Measurements from ENCODE around the gene RBM4.
"Not testable (repeated sequence)": the region's sequence is repeated elsewhere in the genome, so short reads cannot be mapped to it uniquely, and the experiment has no call there.

RBM4 gene

GRCh38 chr11:66629356-66629755 lies 9.1 kb upstream of the RBM4 start:
- TF ChIP-seq, protein P1, sequence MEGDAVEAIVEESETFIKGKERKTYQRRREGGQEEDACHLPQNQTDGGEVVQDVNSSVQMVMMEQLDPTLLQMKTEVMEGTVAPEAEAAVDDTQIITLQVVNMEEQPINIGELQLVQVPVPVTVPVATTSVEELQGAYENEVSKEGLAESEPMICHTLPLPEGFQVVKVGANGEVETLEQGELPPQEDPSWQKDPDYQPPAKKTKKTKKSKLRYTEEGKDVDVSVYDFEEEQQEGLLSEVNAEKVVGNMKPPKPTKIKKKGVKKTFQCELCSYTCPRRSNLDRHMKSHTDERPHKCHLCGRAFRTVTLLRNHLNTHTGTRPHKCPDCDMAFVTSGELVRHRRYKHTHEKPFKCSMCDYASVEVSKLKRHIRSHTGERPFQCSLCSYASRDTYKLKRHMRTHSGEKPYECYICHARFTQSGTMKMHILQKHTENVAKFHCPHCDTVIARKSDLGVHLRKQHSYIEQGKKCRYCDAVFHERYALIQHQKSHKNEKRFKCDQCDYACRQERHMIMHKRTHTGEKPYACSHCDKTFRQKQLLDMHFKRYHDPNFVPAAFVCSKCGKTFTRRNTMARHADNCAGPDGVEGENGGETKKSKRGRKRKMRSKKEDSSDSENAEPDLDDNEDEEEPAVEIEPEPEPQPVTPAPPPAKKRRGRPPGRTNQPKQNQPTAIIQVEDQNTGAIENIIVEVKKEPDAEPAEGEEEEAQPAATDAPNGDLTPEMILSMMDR (IDR thresholded peaks at IDR 0.05; ENCODE audit: low read length, missing control alignments): no peak

GRCh38 chr11:66631883-66632282 lies 6.6 kb upstream of the RBM4 start:
- TF ChIP-seq, protein P1 (IDR thresholded peaks at IDR 0.05; ENCODE audit: low read length, missing control alignments): no peak

More at GRCh38 chr11:66629356-66629755, 9.1 kb upstream of the RBM4 start:
- no peak for DNase-seq (ENCODE audit: low read depth)
- no peak overlapping the region for H3K4me3 ChIP-seq (replicated peaks; ENCODE audit: low read depth, low read length)

DNA sequence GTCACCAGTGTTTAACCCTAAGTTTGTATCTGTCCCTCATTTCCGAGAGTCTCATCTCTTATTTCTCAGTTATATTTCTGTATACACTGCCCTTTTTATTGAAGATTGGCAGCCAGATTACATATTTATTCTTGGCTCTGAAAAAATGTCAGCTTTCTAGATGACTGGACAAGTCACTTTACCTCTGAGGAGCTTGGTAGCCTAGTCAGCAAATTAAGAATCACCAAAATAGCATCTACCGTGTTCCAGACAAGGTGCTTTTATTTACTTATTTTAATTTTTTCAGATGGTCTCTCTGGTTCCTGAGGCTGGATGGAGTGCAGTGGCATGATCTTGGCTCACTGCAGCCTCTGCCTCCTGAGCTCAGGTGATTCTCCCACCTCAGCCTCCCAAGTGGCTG lies 5.6 kb upstream of the RBM4 start:
- no peak overlapping the region for H3K4me3 ChIP-seq (replicated peaks; ENCODE audit: low read depth, low read length)
- no peak for DNase-seq (ENCODE audit: low read depth)
- TF ChIP-seq, protein P1 (IDR thresholded peaks at IDR 0.05; ENCODE audit: low read length, missing control alignments): no peak

More at GRCh38 chr11:66631883-66632282, 6.6 kb upstream of the RBM4 start:
- H3K4me3 ChIP-seq (replicated peaks; ENCODE audit: low read depth, low read length): no peak overlapping the region
- no peak for DNase-seq (ENCODE audit: low read depth)

GRCh38 chr11:66636411-66636810 lies 2.1 kb upstream of the RBM4 start:
- DNase-seq (ENCODE audit: low read depth): no peak
- no peak overlapping the region for H3K4me3 ChIP-seq (replicated peaks; ENCODE audit: low read depth, low read length)
- TF ChIP-seq, protein P1 (IDR thresholded peaks at IDR 0.05; ENCODE audit: low read length, missing control alignments): no peak

DNA sequence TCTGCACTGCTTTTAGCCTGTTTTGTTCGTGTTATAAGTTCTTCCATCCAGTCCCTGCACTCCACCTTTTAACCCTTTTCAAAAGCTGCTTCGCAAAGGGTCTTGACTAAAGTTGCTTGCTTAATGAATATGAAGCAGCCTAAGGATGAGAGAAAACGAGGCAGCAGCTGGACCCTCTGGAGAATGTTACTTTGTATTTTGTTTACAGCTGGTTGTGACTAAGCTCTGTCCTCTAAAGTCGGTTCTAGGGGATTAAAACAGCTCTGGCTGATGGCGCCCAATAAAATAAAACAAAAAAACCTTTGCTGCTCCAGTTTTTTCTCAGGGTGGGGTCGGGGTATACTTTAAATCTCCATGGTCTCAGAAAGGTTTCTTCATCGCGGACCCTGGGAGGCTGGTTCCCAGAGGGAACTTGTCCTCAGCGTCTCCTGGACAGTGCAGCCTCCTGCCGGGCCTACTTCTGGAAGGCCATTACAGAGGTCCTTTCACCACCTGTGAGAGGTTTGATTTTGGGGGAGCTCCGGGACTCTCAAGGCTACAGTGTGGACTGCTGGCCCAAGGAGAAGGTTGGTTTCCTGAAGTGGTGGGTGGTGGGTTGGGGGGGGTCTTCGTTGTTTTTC lies 836 bp upstream of the RBM4 start:
- DNase-seq (ENCODE audit: low read depth): no peak
- H3K4me3 ChIP-seq (replicated peaks; ENCODE audit: low read depth, low read length): peak overlapping the region; percentile 94
- TF ChIP-seq, protein P1 (IDR thresholded peaks at IDR 0.05; ENCODE audit: low read length, missing control alignments): no peak

GRCh38 chr11:66639066-66639813 lies 737 bp downstream of the RBM4 start:
- TF ChIP-seq, protein P1 (IDR thresholded peaks at IDR 0.05; ENCODE audit: low read length, missing control alignments): peak; percentile 16
- DNase-seq (ENCODE audit: low read depth): peak; percentile 59
- H3K4me3 ChIP-seq (replicated peaks; ENCODE audit: low read depth, low read length): peak overlapping the region; percentile 94

- DNase-seq (ENCODE audit: low read depth): not testable (repeated sequence)
- peak overlapping the region; percentile 94 for H3K4me3 ChIP-seq (replicated peaks; ENCODE audit: low read depth, low read length)
Observed at GRCh38 chr11:66639814-66640340, 1.4 kb downstream of the RBM4 start.
